Common myeloid progenitor, CD34-positive (primary cell): Measurements from ENCODE around the gene IQCH.

Experiments
- CTCF ChIA-PET: fragments of 350-600 bp; sonication (Branson Sonifier 250); formaldehyde crosslinking; loops from one replicate; lab custom pipeline; 2021; ENCODE audit warnings: antibody characterized with exemption; lab: Charles Lee
- POLR2A ChIA-PET: fragments of 350-600 bp; sonication (Branson Sonifier 250); formaldehyde crosslinking; loops from one replicate; lab custom pipeline; 2021; ENCODE audit warnings: antibody characterized with exemption; lab: Charles Lee
- DNase-seq, 3 donors: peaks; one replicate each; pipeline versions ENCODE4 v3.0.0 to v3.0.0-alpha.2; 2013
- H3K27ac ChIP-seq, 2 experiments: 1 replicate in 1 of 2; 2 replicates in 1 of 2; pipeline ENCODE4 v1.7.0; 2013; ENCODE audit warnings: inconsistent platforms in 2 of 2, low read length in 2 of 2, mild to moderate bottlenecking in 2 of 2, low read depth in 1 of 2, moderate library complexity in 1 of 2; ENCODE audit not compliant: severe bottlenecking in 2 of 2, insufficient read depth in 1 of 2, poor library complexity in 1 of 2
- H3K27me3 ChIP-seq, 5 experiments: replicated peaks in 2 of 5; 1 replicate in 3 of 5; 2 replicates in 2 of 5; pipeline versions ENCODE4 v1.6.1 to v1.7.0; 2013; ENCODE audit warnings: low read length in 4 of 5, mild to moderate bottlenecking in 2 of 5, moderate library complexity in 2 of 5, inconsistent platforms in 1 of 5; ENCODE audit not compliant: insufficient read depth in 5 of 5, control insufficient read depth in 4 of 5
- H3K36me3 ChIP-seq, 4 experiments: 1 replicate in 2 of 4; 2 replicates in 2 of 4; pipeline versions ENCODE4 v1.6.1 to v1.7.0; 2013; ENCODE audit warnings: low read length in 3 of 4, control low read depth in 1 of 4, mild to moderate bottlenecking in 1 of 4; ENCODE audit not compliant: control insufficient read depth in 4 of 4, insufficient read depth in 4 of 4
- H3K4me1 ChIP-seq, 4 experiments: 1 replicate in 3 of 4; 2 replicates in 1 of 4; pipeline versions ENCODE4 v1.6.1 to v1.7.1; 2013; ENCODE audit warnings: low read length in 3 of 4, mild to moderate bottlenecking in 3 of 4, control low read depth in 1 of 4, inconsistent platforms in 1 of 4, moderate library complexity in 1 of 4; ENCODE audit not compliant: control insufficient read depth in 4 of 4, insufficient read depth in 4 of 4; ENCODE audit errors: control extremely low read depth in 1 of 4
- H3K4me3 ChIP-seq, 7 experiments: 1 replicate in 4 of 7; 2 replicates in 3 of 7; pipeline versions ENCODE4 v1.5.1 to v1.7.0; 2013; ENCODE audit warnings: mild to moderate bottlenecking in 7 of 7, low read length in 6 of 7, moderate library complexity in 6 of 7, inconsistent platforms in 2 of 7, low read depth in 2 of 7, control low read depth in 1 of 7; ENCODE audit not compliant: insufficient read depth in 4 of 7, control insufficient read depth in 1 of 7; ENCODE audit errors: extremely low read depth in 1 of 7
- H3K9me3 ChIP-seq, 5 experiments: 1 replicate in 4 of 5; 2 replicates in 1 of 5; pipeline versions ENCODE4 v1.6.1 to v1.7.1; 2013; ENCODE audit warnings: low read length in 4 of 5, mild to moderate bottlenecking in 2 of 5, inconsistent platforms in 1 of 5, low read depth in 1 of 5, moderate library complexity in 1 of 5; ENCODE audit not compliant: control insufficient read depth in 4 of 5, insufficient read depth in 2 of 5; ENCODE audit errors: control extremely low read depth in 1 of 5
- WGBS: methylation state at CpG from one replicate; pipeline ENCODE4 v1.1.5; 2013; ENCODE audit not compliant: insufficient coverage; 5-methylcytosine and 5-hydroxymethylcytosine counted together

Gene IQCH

DNA sequence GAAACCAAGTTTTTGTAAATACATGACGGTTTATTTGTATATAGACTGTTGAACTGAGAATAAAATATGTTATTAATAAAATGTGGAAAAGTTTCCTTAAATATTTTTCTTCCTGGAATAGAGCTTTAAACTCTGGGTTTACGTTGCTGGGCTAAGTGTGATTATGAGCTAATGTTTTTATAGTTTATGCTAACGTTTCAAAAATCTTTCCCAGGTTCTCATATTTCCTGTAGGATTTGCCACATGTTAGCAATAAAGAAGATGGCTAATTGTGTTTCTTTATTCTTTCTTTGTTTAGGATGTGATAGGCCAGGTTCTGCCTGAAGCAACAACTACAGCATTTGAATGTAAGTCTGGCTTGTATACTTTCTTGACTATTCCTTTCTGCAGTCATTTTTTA, 295.1 kb downstream of the IQCH start:
- WGBS, result no CpG with 5 or more reads among the region's 3 CpGs
- Histone ChIP-seq H3K36me3 (peaks cover 8 to 39% (median 22%) of the 10 kb centered on the region in 4 experiments), H3K4me3 (no peak overlapping the region), H3K9me3 (no peaks in the 10 kb centered on the region), H3K27me3 (no peaks in the 10 kb centered on the region), H3K4me1 (peaks cover 0 to 8% (median 1%) of the 10 kb centered on the region in 4 experiments), H3K27ac (no peak overlapping the region)
- CTCF ChIA-PET, result interaction anchor here (0.9 to 1.9 kb wide), 2 partner anchors 9 to 49 kb away, joined by 3 to 6 read pairs; no protein-coding TSS in a partner anchor
- no peak for DNase-seq
- POLR2A ChIA-PET, result no interaction called here

DNA sequence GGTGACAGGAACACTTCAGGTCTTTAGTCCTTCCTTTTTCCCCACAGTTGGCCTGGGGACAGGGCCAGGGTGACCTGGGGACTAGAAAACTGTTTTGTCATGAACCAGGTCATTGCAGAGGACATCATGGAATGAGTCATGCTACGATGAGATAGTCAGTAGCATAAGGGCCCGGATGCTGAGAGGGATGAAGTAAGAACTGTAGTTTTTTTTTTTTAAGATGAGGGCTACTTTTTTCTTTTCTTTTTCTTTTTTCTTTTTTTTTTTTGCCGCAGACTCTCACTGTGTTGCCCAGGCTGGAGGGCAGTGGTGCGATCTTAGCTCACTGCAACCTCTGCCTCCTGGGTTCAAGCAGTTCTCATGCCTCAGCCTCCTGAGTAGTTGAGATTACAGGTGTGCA, 295.9 kb downstream of the IQCH start:
- WGBS, result 100% methylated on average over 2 of the region's 4 CpGs
- ChIA-PET POLR2A (no interaction called here), CTCF (interaction anchor here (1.9 kb wide), 1 partner anchor 8 kb away, joined by 6 read pairs; no protein-coding TSS in a partner anchor)
- no peak for DNase-seq
- Histone ChIP-seq H3K9me3 (no peaks in the 10 kb centered on the region), H3K4me1 (peaks cover 0 to 6% (median 1%) of the 10 kb centered on the region in 4 experiments), H3K27me3 (no peaks in the 10 kb centered on the region), H3K4me3 (no peak overlapping the region), H3K27ac (no peak overlapping the region), H3K36me3 (peaks cover 4 to 39% (median 20%) of the 10 kb centered on the region in 4 experiments)

DNA sequence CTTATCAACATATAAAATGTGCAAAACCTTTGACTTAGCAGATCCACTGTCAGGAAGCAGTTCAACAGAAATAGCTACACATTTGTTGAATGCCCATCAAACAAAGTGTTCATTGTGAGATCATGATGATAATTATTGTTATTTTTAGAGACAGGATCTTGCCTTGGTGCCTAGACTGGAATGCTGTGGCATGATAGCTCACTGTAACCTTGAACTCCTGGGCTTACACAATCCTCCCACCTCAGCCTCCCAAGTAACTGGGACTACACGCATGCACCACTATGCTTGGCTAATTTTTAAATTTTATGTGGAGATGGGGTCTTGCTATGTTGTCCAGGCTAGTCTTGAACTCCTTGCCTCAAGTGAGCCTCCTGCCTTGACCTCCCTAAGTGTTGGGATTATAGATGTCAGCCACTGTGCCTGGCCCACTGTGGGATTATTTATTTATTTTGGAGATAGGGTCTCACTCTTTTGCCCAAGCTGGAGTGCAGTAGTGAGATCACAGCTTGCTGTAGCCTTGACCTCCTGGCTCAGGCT, 296.7 kb downstream of the IQCH start:
- no CpG with 5 or more reads among the region's 1 CpG for WGBS
- CTCF ChIA-PET, result no interaction called here

More for the DNA sequence above, 296.7 kb downstream of the IQCH start:
- no peak for DNase-seq
- no peak overlapping the region for H3K27ac ChIP-seq
- H3K4me3 ChIP-seq, result no peak overlapping the region
- H3K27me3 ChIP-seq, result no peaks in the 10 kb centered on the region
- POLR2A ChIA-PET, result no interaction called here
- H3K4me1 ChIP-seq, result peaks cover 0 to 6% (median 1%) of the 10 kb centered on the region in 4 experiments
- peaks cover 4 to 33% (median 16%) of the 10 kb centered on the region in 4 experiments for H3K36me3 ChIP-seq
- H3K9me3 ChIP-seq, result no peaks in the 10 kb centered on the region
